Neural progenitor cell (in vitro differentiated cells): ENCODE measurements around the gene GTF3C4. TPM values are rescaled to one million over a fixed set of nuclear protein-coding genes. Genes with fewer than 3 reads are reported as not detected.

ENCODE experiments used
- DNase-seq: peaks from one replicate; pipeline ENCODE4 v3.0.0-alpha.2; 2016; ENCODE audit warnings: low spot score
- H2AFZ ChIP-seq: fragments of 200-600 bp; sonication (generic); replicated peaks from 2 replicates; pipeline ENCODE4 v1.6.1; 2016; ENCODE audit warnings: antibody characterized with exemption
- H3F3A ChIP-seq: fragments of 200-600 bp; sonication (generic); 2 replicates; pipeline ENCODE4 v1.6.1; 2016; ENCODE audit warnings: antibody characterized with exemption, low read depth
- H3K27ac ChIP-seq: fragments of 200-600 bp; sonication (generic); 2 replicates; pipeline ENCODE4 v1.5.1; 2016; ENCODE audit warnings: mild to moderate bottlenecking
- H3K27me3 ChIP-seq: fragments of 200-600 bp; sonication (generic); 2 replicates; pipeline ENCODE4 v1.6.1; 2016; ENCODE audit warnings: mild to moderate bottlenecking, moderate library complexity
- H3K36me3 ChIP-seq: fragments of 200-600 bp; sonication (generic); 2 replicates; pipeline ENCODE4 v1.5.1; 2016
- H3K4me1 ChIP-seq: fragments of 200-600 bp; sonication (generic); 2 replicates; pipeline ENCODE4 v1.6.1; 2016; ENCODE audit warnings: mixed run types
- H3K4me2 ChIP-seq: fragments of 200-600 bp; sonication (generic); 2 replicates; pipeline ENCODE4 v1.6.1; 2016
- H3K4me3 ChIP-seq: fragments of 200-600 bp; sonication (generic); 2 replicates; pipeline ENCODE4 v1.5.1; 2016
- H3K79me2 ChIP-seq: fragments of 200-600 bp; sonication (generic); 2 replicates; pipeline ENCODE4 v1.6.1; 2016; ENCODE audit warnings: low read depth
- H3K9ac ChIP-seq: fragments of 200-600 bp; sonication (generic); 2 replicates; pipeline ENCODE4 v1.6.1; 2016
- H3K9me3 ChIP-seq: fragments of 200-600 bp; sonication (generic); 2 replicates; pipeline ENCODE4 v1.5.1; 2016; ENCODE audit warnings: low read depth
- H4K20me1 ChIP-seq: fragments of 200-600 bp; sonication (generic); 2 replicates; pipeline ENCODE4 v1.6.1; 2016; ENCODE audit warnings: low read depth
- H3K27ac Mint-ChIP-seq: 3 replicates; pipeline ENCODE4 v1.8.0; 2021; ENCODE audit warnings: mixed read lengths
- H3K27me3 Mint-ChIP-seq: 2 replicates; pipeline ENCODE4 v1.8.0; 2022; ENCODE audit warnings: low read depth, mild to moderate bottlenecking, inconsistent platforms, moderate library complexity, mixed read lengths; ENCODE audit not compliant: insufficient read depth
- H3K36me3 Mint-ChIP-seq: 3 replicates; pipeline ENCODE4 v1.8.0; 2021; ENCODE audit warnings: mixed read lengths
- H3K4me1 Mint-ChIP-seq: 3 replicates; pipeline ENCODE4 v1.8.0; 2021; ENCODE audit warnings: mixed read lengths
- H3K4me3 Mint-ChIP-seq: 3 replicates; pipeline ENCODE4 v1.8.0; 2021; ENCODE audit warnings: mild to moderate bottlenecking, moderate library complexity, mixed read lengths
- H3K9me3 Mint-ChIP-seq: 3 replicates; pipeline ENCODE4 v1.8.0; 2020; ENCODE audit warnings: mixed read lengths
- CTCF ChIP-seq: fragments of 200-600 bp; sonication (generic); IDR thresholded peaks from 2 replicates; pipeline ENCODE4 v1.5.1; 2017; ENCODE audit warnings: antibody characterized with exemption, mild to moderate bottlenecking
- EZH2 ChIP-seq: fragments of 200-600 bp; sonication (generic); IDR thresholded peaks from 2 replicates; pipeline ENCODE4 v1.6.1; 2017; ENCODE audit warnings: antibody characterized with exemption, mild to moderate bottlenecking, moderate library complexity
- EZH2phosphoT487 ChIP-seq: fragments of 200-600 bp; sonication (generic); IDR thresholded peaks from 2 replicates; pipeline ENCODE4 v1.6.1; 2017; ENCODE audit warnings: antibody characterized with exemption
- total RNA-seq: library from RNA; depleted of rRNA; stranded (reverse); fragments of >200 nt; gene quantifications from 2 replicates; pipeline ENCODE4 v1.2.3, GENCODE V29; 2015; ENCODE audit warnings: low replicate concordance

GTF3C4 gene
- total RNA-seq, 1 donor from 2014 or later, result 31.4 TPM

GRCh38 chr9:132743931-132744479 is 73.7 kb downstream of the GTF3C4 start:
- H3K4me1 ChIP-seq, result peaks cover 34% of the 10 kb centered on the region
- H3K79me2 ChIP-seq, result no peaks in the 10 kb centered on the region
- peaks cover 86% of the 10 kb centered on the region for H3K27me3 ChIP-seq
- Mint-ChIP-seq H3K4me3 (peak overlapping the region; percentile 73), H3K4me1 (peaks cover 41% of the 10 kb centered on the region), H3K36me3 (no peaks in the 10 kb centered on the region), H3K27ac (no peak overlapping the region), H3K27me3 (peaks cover 35% of the 10 kb centered on the region), H3K9me3 (no peaks in the 10 kb centered on the region)
- peak overlapping the region; percentile 45 for H3K4me3 ChIP-seq
- DNase-seq, result peak; percentile 72
- H2AFZ ChIP-seq, result no peak overlapping the region
- H3F3A ChIP-seq, result peaks cover 20% of the 10 kb centered on the region
- H3K27ac ChIP-seq, result no peak overlapping the region
- TF ChIP-seq CTCF, result no peak
- no peak for TF ChIP-seq EZH2phosphoT487
- no peak for TF ChIP-seq EZH2
- peak overlapping the region; percentile 83 for H3K4me2 ChIP-seq
- no peaks in the 10 kb centered on the region for H3K36me3 ChIP-seq
- H4K20me1 ChIP-seq, result peaks cover 31% of the 10 kb centered on the region
- H3K9ac ChIP-seq, result no peak overlapping the region
- H3K9me3 ChIP-seq, result no peaks in the 10 kb centered on the region

Other genes with a start within 250 kb of the GTF3C4 start
- gene BARHL1, start 87.9 kb upstream of the GTF3C4 start, total RNA-seq, result 1.0 and 3.1 TPM in 2 replicates
- gene DDX31, start 481 bp upstream of the GTF3C4 start, total RNA-seq, result 22.9 and 25.7 TPM in 2 replicates
- 0.43 and 0.71 TPM in 2 replicates for gene AK8, start 207.8 kb downstream of the GTF3C4 start, total RNA-seq
- 1.9 and 2.4 TPM in 2 replicates for gene SPACA9, start 208.4 kb downstream of the GTF3C4 start, total RNA-seq